GM12865 (cell line): Measurements from ENCODE around the gene TRIP6.
A peak's percentile ranks its signal among the peaks of the same experiment; 100 is the strongest.

Experiments used
- DNase-seq: peaks from one replicate; pipeline ENCODE4 v3.0.0; 2010; ENCODE audit warnings: low read depth
- H3K4me3 ChIP-seq: 2 replicates; pipeline ENCODE4 v1.5.1; 2011; ENCODE audit warnings: mild to moderate bottlenecking, low read depth, low read length, control low read depth
- TF ChIP-seq, protein P1 (sequence below): IDR thresholded peaks from 2 replicates; pipeline ENCODE4 v1.5.1; 2011; ENCODE audit warnings: low read length, control low read depth, low read depth, inconsistent platforms; ENCODE audit not compliant: insufficient read depth; ENCODE audit errors: missing control alignments

Gene TRIP6

GRCh38 chr7:100891568-100892247, 24.5 kb downstream of the TRIP6 start:
- TF ChIP-seq, protein P1, sequence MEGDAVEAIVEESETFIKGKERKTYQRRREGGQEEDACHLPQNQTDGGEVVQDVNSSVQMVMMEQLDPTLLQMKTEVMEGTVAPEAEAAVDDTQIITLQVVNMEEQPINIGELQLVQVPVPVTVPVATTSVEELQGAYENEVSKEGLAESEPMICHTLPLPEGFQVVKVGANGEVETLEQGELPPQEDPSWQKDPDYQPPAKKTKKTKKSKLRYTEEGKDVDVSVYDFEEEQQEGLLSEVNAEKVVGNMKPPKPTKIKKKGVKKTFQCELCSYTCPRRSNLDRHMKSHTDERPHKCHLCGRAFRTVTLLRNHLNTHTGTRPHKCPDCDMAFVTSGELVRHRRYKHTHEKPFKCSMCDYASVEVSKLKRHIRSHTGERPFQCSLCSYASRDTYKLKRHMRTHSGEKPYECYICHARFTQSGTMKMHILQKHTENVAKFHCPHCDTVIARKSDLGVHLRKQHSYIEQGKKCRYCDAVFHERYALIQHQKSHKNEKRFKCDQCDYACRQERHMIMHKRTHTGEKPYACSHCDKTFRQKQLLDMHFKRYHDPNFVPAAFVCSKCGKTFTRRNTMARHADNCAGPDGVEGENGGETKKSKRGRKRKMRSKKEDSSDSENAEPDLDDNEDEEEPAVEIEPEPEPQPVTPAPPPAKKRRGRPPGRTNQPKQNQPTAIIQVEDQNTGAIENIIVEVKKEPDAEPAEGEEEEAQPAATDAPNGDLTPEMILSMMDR: no peak
- H3K4me3 ChIP-seq: no peak overlapping the region
- no peak for DNase-seq

- no peak overlapping the region for H3K4me3 ChIP-seq
- TF ChIP-seq, protein P1: no peak
- DNase-seq: no peak
These were observed 25.5 kb downstream of the TRIP6 start for GRCh38 chr7:100892364-100893317.

GRCh38 chr7:100893318-100893895, 26.2 kb downstream of the TRIP6 start:
- H3K4me3 ChIP-seq: no peak overlapping the region
- no peak for DNase-seq
- TF ChIP-seq, protein P1: no peak

DNA sequence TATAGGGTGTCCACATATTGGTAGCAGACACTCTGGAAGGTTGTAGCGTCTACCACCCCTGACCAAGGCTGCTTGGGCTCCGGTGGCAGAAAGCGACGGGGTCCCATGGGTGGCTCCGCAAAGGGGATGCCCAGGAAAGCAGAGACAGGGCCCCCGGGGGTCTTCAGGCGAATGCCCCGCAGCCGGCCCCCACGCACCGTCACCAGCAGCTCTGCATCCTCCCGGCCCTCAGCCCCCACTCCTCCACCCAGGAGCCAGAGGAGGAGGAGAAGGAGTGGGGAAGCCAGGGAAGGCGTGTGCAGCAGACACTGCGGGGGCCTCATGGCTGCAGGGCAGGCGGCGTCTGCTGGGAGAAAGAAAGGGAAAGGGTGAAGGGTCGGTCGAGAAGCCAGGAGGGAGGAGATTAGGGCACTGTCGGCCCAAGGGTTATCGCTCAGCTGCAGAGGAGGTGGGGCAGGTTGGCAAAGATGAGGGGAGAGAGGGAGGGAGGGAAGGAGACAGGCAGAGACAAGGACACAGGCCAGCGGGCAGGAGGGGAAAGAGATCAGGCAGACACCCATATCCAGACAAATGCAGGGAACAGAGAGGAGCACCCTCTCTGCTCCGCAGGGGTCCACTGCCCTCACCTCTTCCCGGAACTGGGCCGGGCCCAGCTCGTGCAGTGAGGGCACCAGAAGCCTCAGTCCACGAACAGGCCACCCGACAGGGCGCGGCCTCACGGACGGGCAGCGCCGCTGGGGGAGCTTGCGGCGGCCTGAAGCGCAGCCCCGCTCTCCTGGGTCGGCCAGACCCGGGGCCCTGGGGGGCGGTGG, 26.9 kb downstream of the TRIP6 start:
- peak overlapping the region; percentile 55 for H3K4me3 ChIP-seq
- TF ChIP-seq, protein P1: no peak
- no peak for DNase-seq

- peak overlapping the region; percentile 55 for H3K4me3 ChIP-seq
- TF ChIP-seq, protein P1: peak; percentile 85
- no peak for DNase-seq
These were observed 27.9 kb downstream of the TRIP6 start for GRCh38 chr7:100894860-100895700.

GRCh38 chr7:100895701-100895955, 28.4 kb downstream of the TRIP6 start, which contains the start of gene ACHE:
Gene ACHE, minus strand, starts transcription at chr7:100895888. Its CDS starts 1,656 bp downstream, at chr7:100894232.
- TF ChIP-seq, protein P1: no peak
- H3K4me3 ChIP-seq: peak within 1 kb of the TSS; percentile 55
- no peak for DNase-seq
